ENCODE results near the gene ITLN2.

DNA sequence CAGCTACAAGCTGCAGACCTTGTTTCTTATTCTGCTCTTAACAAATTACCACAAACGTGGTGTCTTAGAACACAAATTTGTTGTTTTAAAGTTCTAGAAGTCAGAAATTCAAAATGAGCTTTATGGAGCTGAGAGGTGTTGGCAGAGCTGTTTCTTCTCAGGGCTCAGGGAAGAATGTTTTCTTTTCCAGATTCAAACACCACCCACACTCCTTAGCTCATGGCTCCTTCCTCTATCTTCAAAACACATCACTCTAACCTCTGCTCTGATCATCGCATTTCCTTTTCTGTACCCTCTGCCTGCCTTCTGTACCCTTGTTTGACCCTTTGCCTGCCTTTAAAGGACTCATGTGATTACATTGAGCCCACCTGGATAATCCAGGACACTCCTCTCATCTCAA, 42.7 kb downstream of the ITLN2 start:
- TF ChIP-seq, protein P1, sequence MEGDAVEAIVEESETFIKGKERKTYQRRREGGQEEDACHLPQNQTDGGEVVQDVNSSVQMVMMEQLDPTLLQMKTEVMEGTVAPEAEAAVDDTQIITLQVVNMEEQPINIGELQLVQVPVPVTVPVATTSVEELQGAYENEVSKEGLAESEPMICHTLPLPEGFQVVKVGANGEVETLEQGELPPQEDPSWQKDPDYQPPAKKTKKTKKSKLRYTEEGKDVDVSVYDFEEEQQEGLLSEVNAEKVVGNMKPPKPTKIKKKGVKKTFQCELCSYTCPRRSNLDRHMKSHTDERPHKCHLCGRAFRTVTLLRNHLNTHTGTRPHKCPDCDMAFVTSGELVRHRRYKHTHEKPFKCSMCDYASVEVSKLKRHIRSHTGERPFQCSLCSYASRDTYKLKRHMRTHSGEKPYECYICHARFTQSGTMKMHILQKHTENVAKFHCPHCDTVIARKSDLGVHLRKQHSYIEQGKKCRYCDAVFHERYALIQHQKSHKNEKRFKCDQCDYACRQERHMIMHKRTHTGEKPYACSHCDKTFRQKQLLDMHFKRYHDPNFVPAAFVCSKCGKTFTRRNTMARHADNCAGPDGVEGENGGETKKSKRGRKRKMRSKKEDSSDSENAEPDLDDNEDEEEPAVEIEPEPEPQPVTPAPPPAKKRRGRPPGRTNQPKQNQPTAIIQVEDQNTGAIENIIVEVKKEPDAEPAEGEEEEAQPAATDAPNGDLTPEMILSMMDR (IDR thresholded peaks at IDR 0.05) = no peak
- no peak for TF ChIP-seq POLR2A (IDR thresholded peaks at IDR 0.05)
